HG03342 (cell line): ENCODE measurements around the gene DYNLRB1.

Source experiments
- ATAC-seq: cut with Tn5 transposase; IDR thresholded peaks from one replicate; pipeline ENCODE4 v1.9.1; 2021; ENCODE audit warnings: mild to moderate bottlenecking, moderate library complexity; ENCODE audit not compliant: unreplicated experiment

The DYNLRB1 gene

DNA sequence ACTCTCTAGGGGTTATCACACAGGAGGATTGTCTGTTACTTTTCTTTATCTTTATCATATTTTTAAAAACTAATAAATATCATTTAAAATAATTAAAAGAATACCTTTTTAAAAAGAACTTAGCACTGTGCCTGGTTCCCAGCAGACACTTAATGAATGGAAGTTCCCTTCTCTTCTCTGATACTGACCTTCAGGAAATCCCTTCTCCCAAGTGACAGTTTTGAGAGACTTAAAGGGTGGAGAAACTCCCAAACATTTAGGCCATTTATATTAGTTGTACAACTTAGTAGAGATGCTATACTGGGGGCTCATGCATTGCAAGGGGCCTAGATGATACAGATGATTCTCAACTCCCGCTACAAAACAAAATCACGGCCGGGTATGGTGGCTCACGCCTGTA is 60.8 kb downstream of the DYNLRB1 start:
- ATAC-seq: no peak

DNA sequence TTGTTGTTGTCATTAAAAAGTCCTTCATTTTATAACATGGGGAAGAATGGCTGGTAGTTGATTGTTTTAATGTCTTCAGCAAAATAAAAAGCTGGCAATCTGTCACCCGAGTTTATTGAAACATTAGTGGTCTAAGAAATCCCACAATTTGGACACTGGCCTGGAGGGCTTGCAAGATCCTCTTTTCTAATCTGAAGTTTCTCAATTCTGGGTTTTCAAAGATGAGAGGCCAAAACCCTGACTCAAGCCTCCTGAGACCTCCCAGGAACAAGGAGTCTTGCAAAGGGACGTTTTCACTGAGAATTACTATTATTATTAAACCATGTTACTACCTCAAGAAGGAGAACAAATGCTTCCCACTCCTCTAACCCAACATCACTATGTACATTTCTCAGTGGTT is 61.8 kb downstream of the DYNLRB1 start:
- ATAC-seq: no peak

DNA sequence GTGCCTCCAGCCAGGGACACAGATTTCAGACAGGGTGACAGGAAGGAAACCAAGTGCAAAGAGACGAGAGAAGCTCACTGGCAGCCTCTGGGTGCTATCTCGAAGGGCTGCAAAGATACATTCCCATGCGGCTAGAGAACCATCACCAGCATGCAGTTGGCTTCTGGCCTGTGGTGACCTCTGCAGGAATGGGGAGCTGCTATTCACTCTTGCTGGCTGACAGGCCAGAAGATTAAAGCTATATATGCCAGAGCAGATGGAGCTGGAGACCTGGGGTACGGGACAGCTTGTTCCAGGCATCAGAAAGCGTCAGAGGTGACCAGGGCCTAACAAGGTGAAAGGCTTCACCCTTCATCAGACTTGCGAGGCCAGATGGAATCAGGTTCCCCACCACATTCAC is 62.3 kb downstream of the DYNLRB1 start:
- ATAC-seq: no peak

DNA sequence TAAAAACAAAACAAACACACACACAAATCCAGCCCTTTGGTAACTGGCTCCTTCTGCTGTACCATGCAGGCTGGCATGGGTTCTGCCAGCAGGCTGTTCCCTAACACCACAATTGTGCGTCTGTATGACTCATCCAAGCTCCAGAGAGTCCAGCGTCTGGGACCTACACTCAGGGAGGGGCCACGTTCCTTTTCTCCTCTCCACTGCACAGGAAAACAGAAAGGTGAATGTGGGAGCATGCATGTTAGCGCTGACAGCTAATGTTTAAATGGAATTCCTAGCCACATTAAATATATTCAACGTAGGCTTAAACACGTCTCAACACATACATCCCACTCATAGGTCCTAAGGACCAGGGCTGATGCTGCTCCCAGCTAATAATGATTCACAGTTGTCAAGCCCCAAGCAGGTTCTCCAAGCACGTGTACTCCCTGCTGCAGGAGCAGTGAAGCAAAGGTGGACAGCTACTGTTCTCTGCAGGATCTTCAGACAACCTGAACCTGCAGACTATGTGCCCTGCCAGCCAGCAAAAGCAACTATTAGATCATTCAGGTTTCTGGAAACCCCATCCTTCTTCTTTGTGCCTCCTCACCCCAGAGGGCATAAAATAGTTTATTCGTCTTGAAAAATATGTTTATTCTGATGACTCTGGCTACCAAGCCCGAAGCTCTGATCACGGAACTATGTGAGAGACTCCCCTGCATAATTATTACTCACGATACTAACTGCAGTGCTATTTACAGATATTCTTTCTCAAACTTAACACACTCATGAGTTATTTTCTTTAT is 63.2 kb downstream of the DYNLRB1 start:
- ATAC-seq: no peak

- ATAC-seq: peak; percentile 58
These were observed 64.0 kb downstream of the DYNLRB1 start for GRCh38 chr20:34579979-34580940.

DNA sequence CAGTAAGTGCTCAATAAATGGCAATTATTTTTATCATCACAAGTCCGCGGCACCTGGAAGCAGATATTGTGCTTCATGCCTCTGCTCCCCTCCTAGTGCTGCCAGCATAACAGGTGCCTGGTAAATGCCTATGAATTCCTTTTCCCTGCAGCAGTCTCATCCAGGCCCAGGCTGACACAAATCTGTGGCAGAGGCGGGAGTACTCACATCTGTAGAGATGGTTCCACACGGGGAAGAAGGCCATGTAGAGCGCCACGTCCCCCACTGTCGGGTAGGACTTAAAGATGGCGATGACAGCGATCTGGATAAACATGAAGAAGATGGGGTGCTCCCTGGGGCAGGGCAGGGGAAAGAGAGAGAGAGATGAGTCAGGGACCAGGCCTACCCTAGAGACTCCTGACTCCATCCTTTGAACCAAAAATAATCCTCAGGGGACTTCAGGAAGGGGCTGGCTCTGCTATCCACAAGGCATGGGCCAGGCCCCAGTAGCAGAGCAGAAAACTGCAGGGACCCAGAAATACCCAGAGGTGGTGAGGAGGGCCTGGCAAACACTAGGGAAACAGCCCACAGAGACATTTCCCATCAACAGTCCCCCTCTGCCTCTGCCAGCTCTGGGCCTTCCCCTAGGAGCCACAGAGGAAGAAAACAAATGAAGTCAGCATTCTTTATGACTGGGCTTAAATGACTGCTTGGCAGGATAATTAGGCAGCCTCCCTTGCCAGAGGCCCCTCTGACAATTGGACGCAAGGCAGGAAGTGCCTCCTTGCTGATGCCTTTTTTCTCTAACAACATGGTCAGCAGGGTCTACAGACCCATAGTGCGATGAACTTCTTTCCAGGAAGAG is 65.3 kb downstream of the DYNLRB1 start:
- no peak for ATAC-seq

DNA sequence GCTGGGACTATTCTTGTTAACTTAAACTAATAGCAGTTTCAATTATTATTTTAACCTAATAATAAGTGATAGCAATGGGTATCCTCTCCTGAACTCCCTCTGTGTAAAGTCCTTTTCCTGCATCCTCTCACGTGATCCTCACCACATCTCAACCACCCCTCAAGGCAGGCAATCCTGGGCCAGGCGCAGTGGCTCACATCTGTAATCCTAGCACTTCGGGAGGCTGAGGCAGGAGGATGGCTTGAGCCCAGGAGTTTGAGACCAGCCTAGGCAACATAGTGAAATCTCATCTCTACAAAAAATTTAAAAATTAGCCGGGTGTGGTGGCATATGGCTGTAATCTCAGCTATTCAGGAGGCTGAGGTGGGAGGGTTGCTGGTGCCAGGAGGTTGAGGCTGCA is 66.0 kb downstream of the DYNLRB1 start:
- no peak for ATAC-seq

DNA sequence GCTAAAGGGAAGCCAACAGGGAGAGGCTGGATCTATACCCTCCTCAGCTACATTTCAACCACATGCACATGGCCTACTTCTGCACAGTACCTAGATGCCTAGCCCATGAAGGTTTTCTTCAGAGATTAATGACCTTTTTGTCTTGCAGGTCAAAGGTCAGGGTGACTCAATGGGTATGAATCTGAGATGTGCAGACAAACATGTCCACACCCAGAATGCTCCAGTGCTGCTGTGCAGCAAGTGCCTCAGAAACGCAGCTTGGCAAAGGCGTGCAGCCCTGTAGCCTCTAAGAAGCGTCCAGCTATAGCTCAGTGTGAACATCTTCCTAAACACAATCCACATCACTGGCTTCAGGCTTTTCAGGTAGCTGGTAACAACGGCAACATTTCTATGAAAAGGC is 66.7 kb downstream of the DYNLRB1 start:
- no peak for ATAC-seq

GRCh38 chr20:34583544-34583943 is 67.3 kb downstream of the DYNLRB1 start:
- no peak for ATAC-seq

DNA sequence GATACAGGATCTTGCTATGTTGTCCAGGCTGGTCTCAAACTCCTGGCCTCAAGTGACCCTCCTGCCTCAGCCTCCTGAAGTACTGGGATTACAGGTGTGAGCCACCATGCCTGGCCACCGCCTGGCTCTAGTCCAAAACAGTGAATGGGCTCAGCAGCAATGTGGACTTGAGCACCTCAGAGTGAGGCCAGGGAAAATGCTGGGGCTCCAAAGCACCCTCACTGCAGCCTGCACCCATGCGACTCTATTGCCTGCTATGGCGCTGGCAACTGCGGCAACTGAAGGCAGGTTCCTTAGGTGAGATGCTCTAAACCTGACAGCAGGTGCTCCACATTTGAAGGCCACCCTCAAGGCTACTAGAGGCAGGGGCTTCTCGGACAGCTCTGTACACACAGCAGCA is 68.8 kb downstream of the DYNLRB1 start:
- ATAC-seq: no peak

- no peak for ATAC-seq
These were observed 70.4 kb downstream of the DYNLRB1 start for GRCh38 chr20:34586488-34587163.
